Mucosa of descending colon (tissue), 3 donors: ENCODE data around the gene OSBPL10. TPM values are rescaled to one million over a fixed set of nuclear protein-coding genes. Genes with fewer than 3 reads are reported as not detected.

ENCODE experiments used
- ATAC-seq: fragments of 200-7000 bp; cut with Tn5 transposase; one replicate; pipeline ENCODE4 v1.9.1; 2020; ENCODE audit warnings: mild to moderate bottlenecking, moderate library complexity
- DNase-seq, 3 donors: peaks; one replicate each; pipeline ENCODE4 v3.0.0-alpha.2; 2020
- H3K36me3 ChIP-seq: fragments of 200-600 bp; one replicate; pipeline ENCODE4 v1.8.0; 2021; ENCODE audit warnings: low read depth, mild to moderate bottlenecking
- H3K4me1 ChIP-seq: fragments of 200-600 bp; one replicate; pipeline ENCODE4 v1.8.0; 2021; ENCODE audit warnings: low read depth, mild to moderate bottlenecking
- H3K4me3 ChIP-seq: fragments of 200-600 bp; one replicate; pipeline ENCODE4 v1.8.0; 2021; ENCODE audit warnings: mild to moderate bottlenecking
- H3K9me3 ChIP-seq: fragments of 200-600 bp; one replicate; pipeline ENCODE4 v1.8.0; 2021; ENCODE audit warnings: mild to moderate bottlenecking
- intact Hi-C, 2 donors: fragments of 100-400 bp; cut with DNase I in 1 of 2; cut with micrococcal nuclease in 1 of 2; formaldehyde crosslinking; loops; one replicate each; pipeline versions ENCODE4 v1.11.0 to v1.11.1; 2022; cut with DNase I, micrococcal nuclease
- total RNA-seq, 3 donors: library from RNA; stranded (reverse); fragmentation: NEBNext Ultra II Directional in 2 of 3; extraction: Animal tissue kit (Norgen Biotek cat#: 25700) in 2 of 3; gene quantifications; one replicate each; pipeline versions ENCODE4 v1.2.1 to v1.2.4, GENCODE V29; 2021 to 2023
- TF ChIP-seq, protein P1 (sequence below): fragments of 200-600 bp; IDR thresholded peaks from one replicate; pipeline ENCODE4 v1.8.0; 2022; ENCODE audit warnings: antibody characterized with exemption, mild to moderate bottlenecking
- donor health status: DM: no; HTN: no; CAD: no; lungs with moderate emphysema.
- donor health status: DM: no; HTN: no; CAD: no.
- donor health status: DM: no; HTN: yes; CAD: no.

The OSBPL10 gene
- total RNA-seq, 3 donors from 2014 or later: 15.7 to 23.9 (median 16.6) TPM

DNA sequence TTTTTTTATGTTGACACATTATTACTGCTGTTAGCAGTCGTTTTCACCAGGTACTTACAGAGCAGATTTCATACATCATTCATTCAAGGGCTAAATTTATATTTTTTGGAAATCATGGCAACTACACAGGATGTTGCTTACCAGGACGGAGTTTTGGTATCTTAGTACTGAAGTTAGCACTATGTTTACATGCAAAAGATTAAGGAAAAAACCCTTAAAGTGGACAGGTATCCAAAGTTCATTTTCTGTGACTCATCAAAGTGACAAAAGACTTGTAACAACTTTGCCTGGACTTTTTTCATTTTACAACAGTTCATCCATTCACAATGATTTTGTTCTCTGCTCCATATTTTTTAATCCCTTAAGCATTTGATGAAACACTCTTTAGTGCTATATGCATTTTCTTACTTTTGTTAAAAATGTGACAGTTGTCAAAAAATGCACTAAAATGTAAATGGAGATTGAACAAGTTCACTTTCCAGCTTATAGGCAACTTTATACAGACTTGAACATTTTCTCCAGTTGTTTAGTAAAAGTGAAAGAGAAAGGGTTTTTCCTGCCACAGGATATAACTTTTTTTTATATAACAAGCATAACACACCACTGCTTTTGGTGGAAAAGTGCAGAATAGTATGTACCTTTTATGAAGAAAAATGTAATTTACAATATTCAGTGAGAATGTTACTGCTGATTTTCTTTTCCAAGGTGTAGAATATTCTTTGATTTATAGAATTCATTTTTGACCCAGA, 344.2 kb downstream of the OSBPL10 start:
- peak; percentile 70 for ATAC-seq
- DNase-seq: no peak
- Histone ChIP-seq H3K9me3 (no peaks in the 10 kb centered on the region), H3K4me1 (peaks cover 10% of the 10 kb centered on the region), H3K4me3 (no peak overlapping the region), H3K36me3 (no peaks in the 10 kb centered on the region)
- intact Hi-C loops: no loop called here
- TF ChIP-seq, protein P1, sequence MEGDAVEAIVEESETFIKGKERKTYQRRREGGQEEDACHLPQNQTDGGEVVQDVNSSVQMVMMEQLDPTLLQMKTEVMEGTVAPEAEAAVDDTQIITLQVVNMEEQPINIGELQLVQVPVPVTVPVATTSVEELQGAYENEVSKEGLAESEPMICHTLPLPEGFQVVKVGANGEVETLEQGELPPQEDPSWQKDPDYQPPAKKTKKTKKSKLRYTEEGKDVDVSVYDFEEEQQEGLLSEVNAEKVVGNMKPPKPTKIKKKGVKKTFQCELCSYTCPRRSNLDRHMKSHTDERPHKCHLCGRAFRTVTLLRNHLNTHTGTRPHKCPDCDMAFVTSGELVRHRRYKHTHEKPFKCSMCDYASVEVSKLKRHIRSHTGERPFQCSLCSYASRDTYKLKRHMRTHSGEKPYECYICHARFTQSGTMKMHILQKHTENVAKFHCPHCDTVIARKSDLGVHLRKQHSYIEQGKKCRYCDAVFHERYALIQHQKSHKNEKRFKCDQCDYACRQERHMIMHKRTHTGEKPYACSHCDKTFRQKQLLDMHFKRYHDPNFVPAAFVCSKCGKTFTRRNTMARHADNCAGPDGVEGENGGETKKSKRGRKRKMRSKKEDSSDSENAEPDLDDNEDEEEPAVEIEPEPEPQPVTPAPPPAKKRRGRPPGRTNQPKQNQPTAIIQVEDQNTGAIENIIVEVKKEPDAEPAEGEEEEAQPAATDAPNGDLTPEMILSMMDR: no peak

DNA sequence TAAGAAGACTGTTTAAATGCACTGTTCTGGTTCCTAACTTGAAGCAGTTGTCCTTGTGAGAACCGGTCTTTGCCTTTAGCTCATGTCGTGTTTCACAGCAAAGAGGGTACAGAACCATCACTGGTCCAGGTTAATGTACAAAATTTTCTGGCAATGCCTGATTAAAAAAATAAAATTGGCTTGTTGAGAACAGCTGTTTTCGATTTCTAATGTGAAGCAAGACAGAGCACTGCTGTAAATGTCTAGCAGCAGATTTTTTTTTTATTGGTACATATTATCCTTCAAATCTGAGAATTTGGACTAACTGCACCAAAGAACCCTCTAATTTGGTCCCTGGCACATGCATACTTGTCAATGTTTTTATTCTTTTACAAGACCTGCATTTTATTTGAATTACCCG, 345.0 kb downstream of the OSBPL10 start:
- DNase-seq (no peak), ATAC-seq (no peak)
- H3K9me3 ChIP-seq: no peaks in the 10 kb centered on the region
- peaks cover 10% of the 10 kb centered on the region for H3K4me1 ChIP-seq
- intact Hi-C loops: no loop called here
- H3K36me3 ChIP-seq: no peaks in the 10 kb centered on the region
- H3K4me3 ChIP-seq: no peak overlapping the region
- TF ChIP-seq, protein P1: no peak

DNA sequence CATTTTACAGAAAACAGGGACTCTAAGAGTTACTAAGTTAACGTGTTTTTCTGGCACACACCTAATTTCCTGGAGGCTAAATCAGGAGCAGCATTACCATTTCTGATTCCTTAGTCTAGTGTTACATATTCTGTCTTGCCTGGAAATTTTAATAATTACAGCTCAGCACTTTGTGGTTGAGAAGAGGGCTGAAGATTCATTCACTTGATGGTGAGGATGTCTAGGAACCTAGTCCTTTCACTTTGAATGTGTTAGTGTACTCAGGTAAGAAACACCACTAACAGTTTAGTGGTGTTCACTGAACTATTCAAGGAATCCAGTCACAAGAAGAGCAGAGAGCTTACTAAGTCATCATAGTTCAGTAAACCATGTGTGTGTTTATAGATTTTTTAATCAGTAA, 345.5 kb downstream of the OSBPL10 start:
- Histone ChIP-seq H3K36me3 (no peaks in the 10 kb centered on the region), H3K4me3 (no peak overlapping the region), H3K9me3 (no peaks in the 10 kb centered on the region), H3K4me1 (peaks cover 10% of the 10 kb centered on the region)
- DNase-seq: no peak
- no peak for ATAC-seq
- TF ChIP-seq, protein P1: no peak
- intact Hi-C loops: no loop called here

DNA sequence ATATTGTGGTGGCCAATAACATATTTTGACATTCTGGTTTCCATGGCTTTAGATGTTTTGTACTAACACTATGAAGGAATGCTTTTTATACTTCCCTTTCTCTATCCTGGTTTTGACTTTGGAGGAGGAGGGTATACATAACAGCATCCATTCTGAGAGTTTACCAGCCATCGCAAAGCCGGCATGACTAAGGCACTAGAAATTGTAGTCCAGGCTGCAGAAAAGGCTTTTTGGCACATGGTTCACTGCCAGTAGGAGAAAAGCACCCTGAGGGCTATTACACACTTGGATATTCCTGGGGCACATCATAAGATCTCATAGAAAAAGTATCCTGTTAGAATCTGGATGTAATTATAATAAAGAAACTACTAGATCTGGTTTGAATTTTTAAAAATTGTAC, 346.6 kb downstream of the OSBPL10 start:
- intact Hi-C loops: no loop called here
- TF ChIP-seq, protein P1: no peak
- H3K36me3 ChIP-seq: no peaks in the 10 kb centered on the region
- no peaks in the 10 kb centered on the region for H3K9me3 ChIP-seq
- no peak overlapping the region for H3K4me3 ChIP-seq
- H3K4me1 ChIP-seq: peaks cover 10% of the 10 kb centered on the region
- ATAC-seq: no peak
- DNase-seq: no peak

DNA sequence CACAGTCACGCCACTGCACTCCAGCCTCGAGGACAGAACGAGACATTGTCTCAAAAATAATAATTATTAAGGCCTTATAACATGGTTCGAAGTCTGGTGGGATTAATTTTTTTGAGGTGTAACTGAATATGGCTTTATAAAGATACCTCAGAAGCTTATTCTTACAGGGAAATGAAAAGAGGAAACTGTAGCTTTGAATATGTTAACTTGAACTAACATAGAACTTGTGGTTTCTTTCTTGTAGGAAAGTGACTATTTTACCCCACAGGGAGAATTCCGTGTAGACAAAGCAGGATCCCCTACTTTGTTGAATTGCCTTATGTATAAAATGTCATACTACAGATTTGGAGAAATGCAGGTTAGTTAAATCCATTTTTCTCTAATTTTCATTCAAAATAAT, 352.0 kb downstream of the OSBPL10 start:
- H3K4me3 ChIP-seq: no peak overlapping the region
- TF ChIP-seq, protein P1: no peak
- intact Hi-C loops: no loop called here
- ATAC-seq (no peak), DNase-seq (no peak)
- H3K9me3 ChIP-seq: no peaks in the 10 kb centered on the region
- no peaks in the 10 kb centered on the region for H3K36me3 ChIP-seq
- no peaks in the 10 kb centered on the region for H3K4me1 ChIP-seq

DNA sequence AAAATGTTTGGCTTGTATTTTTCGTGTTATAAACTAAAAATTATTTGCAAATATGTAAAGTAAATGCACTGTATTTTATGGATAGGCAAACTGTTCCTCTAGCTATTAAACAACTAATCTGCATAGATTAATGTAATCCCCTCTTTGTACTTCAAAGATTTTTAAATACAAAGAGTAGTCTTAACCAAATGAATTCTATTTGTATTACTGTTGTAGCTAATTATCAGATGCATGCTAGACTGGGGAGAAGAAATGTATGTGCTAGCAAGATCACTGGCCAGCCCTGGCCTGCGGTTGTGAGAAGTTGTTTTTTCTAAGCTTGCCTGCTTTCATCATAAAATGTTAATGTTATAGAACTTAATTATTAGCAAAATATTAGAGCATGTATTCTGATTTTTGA, 355.7 kb downstream of the OSBPL10 start:
- Histone ChIP-seq H3K36me3 (no peaks in the 10 kb centered on the region), H3K4me1 (no peaks in the 10 kb centered on the region), H3K9me3 (no peaks in the 10 kb centered on the region), H3K4me3 (no peak overlapping the region)
- intact Hi-C loops: no loop called here
- DNase-seq: no peak
- TF ChIP-seq, protein P1: no peak
- no peak for ATAC-seq
